Activated effector memory CD4-positive, alpha-beta T cell treated with Interleukin-2 at 50 U/mL for 16 hours (primary cell): ENCODE results near the gene CYFIP1.

Experiments
- DNase-seq: peaks from one replicate; pipeline ENCODE4 v3.0.0-alpha.2; 2020

CYFIP1 gene

DNA sequence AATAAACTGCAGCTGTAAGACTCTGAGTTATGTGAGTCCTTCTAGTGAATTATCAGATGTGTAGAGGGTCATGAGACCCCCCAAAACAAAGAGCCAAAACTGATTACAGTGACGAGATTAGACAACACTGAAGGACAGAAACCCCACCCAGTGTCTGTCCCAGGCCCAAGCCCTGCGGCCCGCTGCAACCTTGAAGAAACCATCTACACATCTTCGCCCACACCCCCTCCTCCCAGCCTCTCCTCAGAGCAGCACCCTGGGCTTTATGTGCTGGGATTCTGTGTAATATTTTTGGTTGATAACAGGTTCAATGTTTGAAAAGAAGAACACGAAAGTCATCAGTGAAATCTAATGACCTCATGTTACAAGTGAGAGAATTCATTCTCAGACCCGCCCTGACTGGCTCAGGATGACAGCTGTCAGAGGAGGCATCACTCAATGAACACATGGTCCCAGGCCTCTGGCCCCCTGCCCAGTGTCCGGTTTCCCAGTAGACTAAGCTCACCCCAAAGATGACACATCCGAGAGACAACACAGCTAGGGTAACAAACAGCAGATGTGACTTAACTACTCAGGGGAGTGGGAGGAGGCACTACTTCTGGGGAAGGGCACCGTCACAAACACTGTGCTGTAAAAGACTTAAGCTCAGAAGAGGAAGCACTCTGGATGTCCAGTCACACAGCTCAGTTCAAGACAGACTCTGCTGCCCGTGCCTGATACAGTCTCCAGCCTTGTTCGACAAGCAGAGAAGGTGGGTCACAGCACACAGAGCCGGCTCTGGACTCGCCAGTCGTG, 92.8 kb downstream of the CYFIP1 start:
- no peak for DNase-seq

DNA sequence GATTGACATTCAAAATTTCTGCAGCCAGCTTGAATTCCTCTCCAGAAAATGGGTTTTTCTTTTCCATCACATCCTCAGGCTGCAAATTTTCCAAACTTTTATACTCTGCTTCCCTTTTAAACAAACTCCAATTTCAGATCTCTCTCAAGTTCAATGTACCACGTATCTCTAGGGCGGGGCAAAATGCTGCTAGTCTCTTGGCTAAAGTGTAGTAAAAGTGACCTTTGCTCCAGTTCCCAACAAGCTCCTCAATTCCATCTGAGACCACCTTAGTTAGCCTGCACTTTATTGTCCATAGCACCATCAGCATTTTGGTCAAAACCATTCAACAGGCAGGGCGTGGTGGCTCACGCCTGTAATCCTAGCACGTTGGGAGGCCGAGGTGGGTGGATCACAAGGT, 95.0 kb downstream of the CYFIP1 start:
- no peak for DNase-seq

DNA sequence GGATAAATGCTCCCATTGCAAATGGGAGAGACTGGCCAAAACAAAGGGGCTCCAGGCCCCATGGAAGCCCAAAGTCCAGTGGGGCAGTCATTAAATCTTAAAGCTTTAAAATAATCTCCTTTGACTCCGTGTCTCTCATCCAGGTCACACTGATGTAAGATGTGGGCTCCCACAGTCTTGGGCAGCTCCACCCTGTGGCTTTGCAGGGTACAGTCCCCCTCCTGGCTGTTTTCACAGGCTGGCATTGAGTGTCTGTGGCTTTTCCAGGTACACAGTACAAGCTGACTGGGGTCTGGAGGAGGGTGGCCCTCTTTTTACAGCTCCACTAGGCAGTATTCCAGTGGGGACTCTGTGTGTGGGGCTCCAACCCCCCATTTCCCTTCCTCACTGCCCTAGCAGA, 95.8 kb downstream of the CYFIP1 start:
- DNase-seq: no peak

DNA sequence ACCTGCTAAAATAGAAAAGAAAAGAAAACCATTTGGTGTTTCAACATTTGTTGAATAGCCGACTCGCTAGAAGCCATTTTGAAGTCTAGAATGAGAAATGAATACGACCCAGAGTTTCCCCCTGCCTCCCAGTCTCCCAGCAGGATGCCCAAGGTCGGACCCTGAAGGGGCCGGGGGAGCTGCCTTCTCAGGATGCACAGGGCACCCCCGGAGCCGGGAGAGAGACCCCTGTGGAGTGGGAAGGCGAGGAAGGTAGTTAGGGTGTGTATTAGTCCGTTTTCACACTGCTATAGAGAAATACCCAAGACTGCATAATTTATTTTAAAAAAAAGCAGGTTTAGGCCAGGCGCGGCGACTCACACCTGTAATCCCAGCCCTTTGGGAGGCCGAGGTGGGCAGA, 97.0 kb downstream of the CYFIP1 start:
- no peak for DNase-seq

DNA sequence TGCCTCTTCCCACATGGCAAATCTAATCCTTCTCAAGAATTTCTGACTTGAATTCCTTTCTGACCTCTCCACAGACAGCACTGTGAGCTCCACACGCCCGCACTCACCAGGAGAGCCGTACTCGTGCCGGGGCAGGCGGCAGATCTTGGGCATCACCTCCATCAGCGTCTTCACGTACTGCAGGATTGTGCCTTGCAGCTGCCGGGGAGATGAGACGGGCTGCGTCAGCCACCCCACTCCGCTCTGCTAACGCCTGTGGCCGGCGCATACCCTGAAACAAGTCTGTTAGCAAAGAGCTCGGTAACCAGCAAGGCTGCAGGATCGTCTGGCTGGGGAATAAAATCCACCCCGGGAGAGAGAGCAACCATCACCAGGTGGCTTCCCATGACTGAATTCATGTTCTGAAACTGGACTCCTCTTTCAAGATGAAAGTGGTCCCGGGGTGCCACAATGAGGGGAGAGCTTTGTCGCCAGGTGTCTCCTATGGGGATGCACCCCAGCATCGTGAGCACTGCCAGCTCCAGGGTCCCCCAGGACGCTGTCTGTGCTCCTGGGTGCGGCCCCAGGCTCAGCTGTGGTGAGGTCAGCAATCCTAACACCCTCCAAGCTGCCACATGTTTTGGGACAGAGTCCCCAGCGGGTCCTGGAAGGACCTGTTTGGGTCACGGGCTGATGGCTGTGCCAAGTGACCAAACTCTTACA, 98.3 kb downstream of the CYFIP1 start:
- no peak for DNase-seq

DNA sequence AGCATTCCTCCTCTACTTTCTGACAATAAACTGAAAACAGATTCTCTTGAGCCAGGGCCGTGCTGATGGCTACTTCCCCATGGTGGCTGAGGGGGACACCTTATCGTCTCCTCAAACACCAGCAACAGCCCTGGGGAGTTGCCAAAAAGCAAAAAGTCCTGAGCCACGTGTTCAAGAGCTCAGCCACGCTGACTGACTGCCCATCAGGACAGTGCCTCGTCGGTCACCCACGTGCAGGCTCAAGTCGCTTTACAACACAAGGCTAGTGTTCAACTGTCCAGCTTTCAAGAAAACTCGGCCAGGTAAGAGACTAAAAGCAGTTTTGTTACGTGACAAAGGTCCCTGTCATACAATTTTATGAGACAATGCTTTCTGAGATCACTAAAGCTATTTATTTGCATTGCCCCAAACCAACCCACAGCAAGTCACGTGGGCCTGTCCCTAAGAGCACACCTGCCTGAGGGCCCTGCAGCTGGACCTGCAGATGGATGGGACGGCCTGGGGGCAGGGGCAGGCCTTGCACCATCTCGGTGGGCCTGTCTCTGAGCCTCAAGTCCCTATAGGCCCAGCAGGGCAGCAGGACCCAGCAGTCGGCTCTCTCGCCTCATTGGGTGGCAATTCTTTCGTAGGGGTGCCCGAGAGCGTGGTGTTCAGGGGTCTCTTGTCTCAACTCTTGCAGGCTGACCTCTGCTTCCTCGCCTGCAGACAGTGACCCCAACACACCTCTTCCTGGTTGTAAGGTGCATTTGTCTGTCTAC, 99.0 kb downstream of the CYFIP1 start:
- no peak for DNase-seq

DNA sequence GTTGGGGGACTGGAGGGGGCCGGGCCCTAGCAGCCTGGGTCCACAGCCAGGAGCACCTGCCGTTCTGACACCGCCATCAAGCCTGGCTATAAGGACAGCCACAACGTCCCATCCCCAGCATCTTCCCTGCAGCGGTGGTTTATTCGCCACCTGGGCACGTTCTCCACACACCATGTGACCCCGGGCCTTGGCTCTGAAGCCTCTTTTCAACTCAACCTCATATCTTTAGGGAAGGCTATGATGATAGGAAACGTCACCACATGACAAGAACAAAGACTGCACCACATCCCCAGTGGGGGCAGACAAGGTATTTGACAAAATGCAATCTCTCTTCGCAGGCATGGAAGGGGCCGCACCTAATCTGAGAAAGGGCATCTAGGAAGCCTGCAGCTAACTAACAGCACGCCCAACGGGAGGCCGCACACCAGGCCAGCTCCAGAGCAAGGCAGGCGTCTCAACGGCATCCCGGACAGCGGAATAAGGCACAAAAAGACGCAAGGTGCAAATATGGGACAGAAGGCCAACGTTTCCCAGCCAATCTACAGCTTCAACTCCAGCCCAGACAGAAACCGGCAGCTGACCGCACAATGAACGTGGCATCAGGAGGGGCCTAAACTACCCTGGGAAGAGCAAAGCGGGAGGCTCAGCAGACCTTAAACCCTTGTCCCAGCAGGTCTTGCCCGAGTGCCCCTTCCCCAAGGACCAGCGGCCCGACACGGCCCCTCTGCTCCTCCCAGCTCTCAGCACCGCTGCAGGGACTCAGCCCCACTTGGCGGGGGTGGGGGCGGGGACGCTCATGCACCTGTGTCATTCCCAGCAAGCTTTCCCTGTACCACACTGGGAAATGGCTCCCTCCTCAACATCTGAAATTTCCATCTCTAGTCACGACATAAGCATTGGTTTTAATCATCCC, 99.8 kb downstream of the CYFIP1 start:
- DNase-seq: no peak

DNA sequence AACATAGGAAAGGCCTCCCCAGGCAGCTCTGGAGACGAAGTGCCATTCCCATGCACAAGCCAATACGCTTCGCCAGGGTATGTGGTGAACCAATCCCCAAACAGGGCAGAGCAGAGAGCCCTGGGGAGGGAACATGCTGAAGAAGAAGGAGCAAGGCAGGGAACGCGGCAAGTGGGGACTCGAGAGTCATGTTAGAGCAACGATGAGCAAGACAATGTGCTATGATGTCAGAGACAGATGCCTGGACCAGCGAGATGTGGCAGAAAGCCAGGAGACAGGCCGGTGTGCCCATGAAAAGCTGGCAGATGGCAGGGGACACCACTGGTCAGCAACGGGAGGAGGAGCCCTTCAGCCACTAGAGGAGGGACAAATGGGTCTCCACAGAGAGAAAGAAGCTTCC, 102.1 kb downstream of the CYFIP1 start:
- no peak for DNase-seq

DNA sequence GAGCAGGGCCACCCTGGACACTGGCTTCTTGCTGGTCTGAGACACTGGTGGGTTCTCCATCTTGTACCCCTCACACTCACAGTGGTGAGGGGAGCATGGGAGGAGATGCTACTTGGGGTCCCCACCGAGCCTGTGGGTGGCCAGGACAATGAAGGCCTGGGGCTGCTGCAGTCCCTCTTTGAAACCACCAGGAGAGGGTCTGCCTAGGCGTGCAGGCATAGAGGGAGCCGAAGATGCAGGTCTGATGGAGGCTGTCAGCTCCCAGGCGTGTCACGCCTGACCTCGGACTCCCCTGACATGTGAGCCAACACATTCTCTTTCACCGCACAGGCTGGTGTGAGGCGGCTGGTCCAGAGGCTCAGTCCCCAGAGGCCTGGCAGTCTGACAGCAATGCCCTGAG, 102.6 kb downstream of the CYFIP1 start:
- no peak for DNase-seq

DNA sequence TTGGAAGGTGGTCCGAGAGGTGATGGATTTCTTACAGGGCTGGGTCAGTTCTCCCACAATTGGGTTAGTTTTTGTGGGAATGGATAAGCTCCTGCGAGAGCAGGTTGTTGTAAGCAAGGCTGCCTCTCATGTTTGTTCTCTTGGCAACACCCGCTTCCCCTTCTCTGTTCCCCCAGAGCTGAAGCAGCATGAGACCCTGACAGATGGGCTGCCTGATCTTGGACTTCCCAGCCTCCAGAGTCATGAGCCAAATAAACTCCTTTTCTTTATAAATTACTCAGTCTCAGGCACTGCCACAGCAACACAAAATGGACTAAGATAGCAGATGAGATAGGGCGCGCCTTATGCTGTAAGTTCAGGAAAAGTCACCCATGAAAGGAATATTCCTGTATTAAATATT, 103.1 kb downstream of the CYFIP1 start:
- DNase-seq: no peak

DNA sequence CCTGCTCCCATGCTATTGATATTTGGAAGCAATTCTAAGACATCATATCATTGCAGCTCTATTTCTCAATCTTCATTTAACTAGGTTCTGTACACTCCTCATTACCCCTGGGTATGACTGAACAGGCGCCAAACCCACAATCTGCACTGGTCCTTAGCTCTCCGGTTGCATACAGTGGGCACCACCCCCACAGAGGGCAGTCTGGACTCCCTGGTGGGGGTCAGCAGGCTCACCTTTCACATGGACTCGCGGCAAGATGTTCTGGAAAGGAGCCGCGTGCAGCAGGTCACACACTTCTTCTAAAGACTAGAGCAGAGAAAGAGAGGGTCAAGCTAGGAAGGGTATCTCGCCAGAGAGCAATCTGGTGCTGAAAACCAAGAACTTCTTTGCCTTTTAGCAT, 105.2 kb downstream of the CYFIP1 start:
- DNase-seq: no peak

DNA sequence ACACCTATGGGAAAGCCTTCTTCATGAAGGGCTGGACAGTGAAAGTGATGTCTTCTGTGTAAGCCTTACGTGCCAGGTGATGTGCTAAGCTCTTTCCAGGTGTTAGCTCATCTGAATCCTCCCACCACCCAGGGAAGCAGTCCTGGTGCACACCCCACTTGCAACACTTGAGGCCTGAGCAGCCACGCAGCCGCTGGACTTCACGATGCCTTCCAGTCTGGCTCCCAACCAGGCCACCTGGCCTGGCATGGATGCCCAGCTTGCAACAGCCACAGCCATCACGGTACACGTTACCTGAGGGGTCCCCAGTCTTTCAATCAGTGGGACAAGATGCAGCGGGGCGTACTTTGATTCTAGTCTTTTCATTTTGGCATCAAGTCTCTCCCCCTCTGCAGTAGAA, 105.9 kb downstream of the CYFIP1 start:
- no peak for DNase-seq

DNA sequence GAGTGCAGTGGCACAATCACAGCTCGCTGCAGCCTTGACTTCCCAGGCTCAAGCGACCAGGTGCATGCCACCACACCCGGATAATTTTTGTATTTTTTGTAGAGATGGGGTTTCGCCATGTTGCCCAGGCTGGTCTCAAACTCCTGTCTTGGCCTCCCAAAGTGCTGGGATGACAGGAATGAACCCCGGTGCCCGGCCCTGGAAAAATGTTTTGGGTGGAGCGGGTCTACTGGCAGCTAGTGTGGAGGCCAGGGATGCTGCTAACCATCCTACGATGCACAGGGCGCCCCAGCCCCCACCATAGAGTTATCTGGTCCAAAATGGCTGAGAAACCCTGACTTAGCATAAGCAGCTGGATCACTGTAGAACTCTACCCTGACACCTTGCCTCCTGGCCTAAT, 106.3 kb downstream of the CYFIP1 start:
- DNase-seq: no peak

DNA sequence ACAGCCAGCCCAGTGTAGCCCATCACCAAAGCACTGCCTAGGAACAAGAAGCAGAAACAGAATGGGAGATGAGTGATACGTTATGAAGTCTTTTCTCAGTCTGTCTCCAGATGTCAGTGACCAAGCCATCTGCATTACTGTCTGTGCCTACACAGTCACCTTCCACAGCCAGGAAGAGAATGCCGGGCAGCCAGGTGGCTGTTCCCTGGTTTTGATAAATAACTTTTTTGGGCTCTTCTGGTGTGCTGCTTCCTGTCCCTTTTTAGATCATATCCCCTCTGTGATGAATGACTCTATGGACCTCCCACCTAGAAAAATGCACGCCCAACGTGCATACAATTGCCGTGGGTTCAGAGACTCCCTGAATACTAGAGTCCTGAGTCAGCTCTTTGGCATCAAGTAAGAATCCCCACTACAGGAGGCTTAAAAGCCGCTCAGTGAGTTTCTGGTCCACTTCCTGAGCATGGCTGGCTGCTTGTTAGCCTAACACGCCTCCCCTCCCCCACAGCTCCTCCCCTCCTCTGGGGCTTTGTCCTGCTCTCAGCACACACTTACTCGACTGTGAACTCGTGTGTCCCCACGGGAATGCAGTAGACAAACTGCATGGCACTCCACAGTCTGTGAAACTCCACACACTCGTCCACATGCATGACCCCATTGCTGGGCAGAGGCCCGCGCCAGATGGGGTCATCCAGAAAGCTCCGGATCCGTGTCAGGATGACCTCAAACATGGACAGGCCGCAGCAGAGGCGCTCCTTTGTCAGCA, 107.0 kb downstream of the CYFIP1 start:
- DNase-seq: no peak

DNA sequence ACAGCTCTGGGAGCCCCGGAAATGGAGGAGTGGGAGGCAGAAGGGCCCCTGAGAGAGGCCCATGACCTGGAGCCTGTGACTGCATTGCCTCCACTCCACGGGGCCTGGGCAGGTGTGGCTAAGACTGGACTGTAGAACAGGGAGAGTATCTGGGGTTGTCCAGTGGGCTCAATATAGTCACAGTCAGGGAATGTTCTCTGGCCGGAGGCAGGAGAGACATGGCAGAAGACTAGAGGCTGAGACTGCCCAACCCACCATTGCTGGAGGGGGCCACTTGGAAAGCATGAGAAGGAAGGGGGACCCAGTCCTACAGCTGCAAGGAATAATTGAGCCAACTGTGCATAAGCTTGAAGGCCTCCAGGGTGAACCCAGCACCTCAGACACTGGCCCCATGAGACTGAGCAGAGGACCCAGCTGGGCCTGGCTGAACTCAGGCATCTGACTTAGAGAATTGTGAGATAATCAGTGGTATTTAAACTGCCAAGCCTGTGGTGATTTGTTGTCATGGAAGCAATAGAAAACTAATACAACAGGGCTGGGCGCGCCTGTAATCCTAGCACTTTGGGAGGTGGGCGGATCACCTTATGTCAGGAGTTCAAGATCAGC, 108.6 kb downstream of the CYFIP1 start:
- DNase-seq: no peak

DNA sequence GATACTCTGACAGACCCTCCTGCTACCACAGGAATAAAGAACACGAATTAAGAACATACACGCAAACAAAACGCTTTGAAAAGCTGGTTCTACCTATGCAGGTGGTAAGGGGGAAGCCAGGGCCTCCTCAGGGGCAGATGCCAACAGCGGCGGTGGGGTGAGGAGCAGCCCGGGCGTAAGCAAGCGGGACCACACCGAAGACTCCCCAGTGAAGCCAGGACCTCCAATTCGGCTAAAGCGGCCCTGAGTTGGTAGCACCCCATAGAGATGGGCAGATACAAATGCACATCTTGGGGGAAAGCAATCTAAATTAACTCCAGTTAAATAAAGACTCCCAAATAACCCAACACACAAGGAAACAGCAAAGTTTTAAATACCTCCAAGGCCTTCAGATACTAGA, 109.3 kb downstream of the CYFIP1 start:
- no peak for DNase-seq

DNA sequence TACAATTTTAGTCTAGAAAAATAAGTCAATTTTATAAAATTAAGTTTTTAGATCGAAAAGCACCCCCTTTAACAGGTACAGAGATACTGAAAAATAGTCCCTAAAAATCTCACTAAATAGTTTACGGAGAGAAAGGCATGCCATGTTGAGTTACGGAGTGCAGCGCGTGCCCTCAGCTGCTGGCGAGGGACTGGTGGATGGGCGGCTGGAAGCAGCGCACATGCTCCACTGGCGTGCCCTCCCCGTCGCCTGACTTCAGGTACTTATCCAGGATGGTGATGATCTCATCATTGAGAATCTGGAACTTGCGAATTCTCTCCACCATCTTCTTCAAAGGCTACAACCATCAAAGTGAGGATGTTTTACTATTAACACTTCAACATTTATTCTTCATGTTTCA, 110.3 kb downstream of the CYFIP1 start:
- no peak for DNase-seq

DNA sequence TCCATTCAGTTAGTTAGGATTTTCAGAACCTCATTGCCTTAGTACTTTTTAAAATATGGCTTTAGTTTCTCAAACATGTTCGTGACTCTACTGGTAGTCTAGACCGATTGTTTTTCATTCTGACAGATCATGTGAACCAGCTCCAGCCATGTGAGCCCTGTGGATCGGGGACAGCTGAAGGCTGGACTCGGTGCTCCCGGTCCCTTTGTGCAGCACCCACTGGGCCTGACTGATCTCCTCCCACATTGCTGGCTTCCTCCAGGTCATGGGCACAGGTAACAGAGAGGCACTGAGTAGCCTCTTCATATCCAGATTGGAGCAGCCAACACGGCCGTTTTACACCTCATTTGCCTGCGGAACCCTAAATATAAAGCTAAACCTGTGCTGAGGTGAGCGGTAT, 111.2 kb downstream of the CYFIP1 start:
- DNase-seq: no peak

DNA sequence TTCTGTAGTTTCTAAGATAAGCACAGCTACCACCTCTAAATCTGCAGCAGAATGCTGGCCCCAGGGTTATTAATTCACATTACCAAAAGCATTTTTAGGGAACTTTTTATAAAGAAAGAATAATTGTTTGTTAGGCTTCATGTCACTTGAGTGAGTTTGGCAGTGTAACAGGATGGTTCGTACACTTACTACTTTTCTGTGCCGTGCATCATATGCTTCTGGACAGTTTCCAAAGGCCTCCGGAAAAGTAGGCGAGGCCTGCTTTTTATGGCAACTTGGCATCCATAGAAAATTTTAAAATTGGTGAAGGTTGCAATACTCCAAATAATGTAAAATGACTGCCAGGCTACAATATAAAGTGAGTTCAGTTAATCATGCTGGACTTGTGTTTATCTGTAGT, 111.7 kb downstream of the CYFIP1 start:
- DNase-seq: no peak

DNA sequence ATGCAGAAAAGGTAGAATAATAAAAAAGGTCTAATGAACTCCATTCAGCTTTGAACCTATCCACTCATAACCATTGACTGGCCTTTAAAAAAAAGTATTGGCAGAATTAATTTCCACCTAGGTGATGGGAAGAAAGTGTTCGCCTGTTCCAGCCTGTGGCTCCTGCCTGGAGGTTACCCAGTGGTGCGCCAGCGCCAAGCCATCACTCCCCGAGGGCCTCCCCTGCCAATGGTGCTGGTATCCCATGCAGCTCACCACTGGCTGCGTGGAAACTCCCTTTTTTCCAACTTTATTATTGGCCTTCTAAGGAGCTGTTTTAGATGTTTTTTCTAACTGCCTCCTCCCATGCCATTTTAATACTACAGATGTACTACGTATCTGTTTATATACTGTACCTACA, 112.3 kb downstream of the CYFIP1 start:
- no peak for DNase-seq

DNA sequence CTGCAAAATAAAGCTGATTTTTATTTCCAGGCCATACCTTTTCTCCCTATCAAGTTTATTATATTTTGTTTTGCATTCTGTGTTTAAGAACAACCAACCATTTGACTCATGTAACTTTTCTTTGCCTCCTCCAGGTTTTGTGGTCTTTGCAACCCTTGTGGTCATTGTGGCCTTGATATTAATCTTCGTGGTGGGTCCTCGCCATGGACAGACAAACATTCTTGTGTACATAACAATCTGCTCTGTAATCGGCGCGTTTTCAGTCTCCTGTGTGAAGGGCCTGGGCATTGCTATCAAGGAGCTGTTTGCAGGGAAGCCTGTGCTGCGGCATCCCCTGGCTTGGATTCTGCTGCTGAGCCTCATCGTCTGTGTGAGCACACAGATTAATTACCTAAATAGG, 114.1 kb downstream of the CYFIP1 start:
- no peak for DNase-seq

DNA sequence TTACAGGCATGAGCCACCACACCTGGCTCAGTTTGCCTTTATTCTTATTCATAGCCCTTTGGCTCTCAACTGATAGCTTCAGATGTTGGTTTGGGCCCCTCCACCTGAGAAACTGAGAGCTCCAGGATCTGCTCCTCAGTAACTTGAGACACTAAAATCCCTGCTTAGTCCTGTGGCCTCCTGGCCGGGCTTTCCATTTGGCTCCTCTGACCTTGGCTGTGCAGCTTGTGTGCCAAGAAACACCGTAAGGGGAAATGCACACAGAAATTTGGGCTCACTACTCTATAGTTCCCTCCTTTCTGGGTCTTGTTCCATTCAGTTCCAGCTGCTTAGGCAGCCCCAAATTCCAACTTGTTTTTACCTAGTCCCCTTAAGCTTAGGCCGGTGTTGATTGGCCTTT, 116.8 kb downstream of the CYFIP1 start:
- DNase-seq: no peak
